HepG2 (cell line): ENCODE data around the gene YIF1B. TPM values are rescaled to one million over a fixed set of nuclear protein-coding genes. Genes with fewer than 3 reads are reported as not detected.

ENCODE experiments used
- BHLHE40 ChIP-seq: IDR thresholded peaks from 2 replicates; pipeline ENCODE4 v1.6.1; 2011; ENCODE audit warnings: low read length, improper control_type of control experiment
- CBX2 ChIP-seq, 2 experiments: fragments of 200-600 bp in 1 of 2; sonication (generic); formaldehyde crosslinking in 1 of 2; IDR thresholded peaks; 2 replicates each; pipeline versions ENCODE4 v1.7.0 to v1.8.1; 2018 to 2022; ENCODE audit warnings: low read depth in 2 of 2, low read length in 1 of 2, mild to moderate bottlenecking in 1 of 2, missing genetic modification reagents in 1 of 2
- CREM ChIP-seq, 2 experiments: sonication (generic) in 1 of 2; formaldehyde crosslinking in 1 of 2; IDR thresholded peaks; 2 replicates each; pipeline versions ENCODE4 v1.4.0 to v1.6.1; 2016 to 2020; ENCODE audit warnings: antibody characterized with exemption in 1 of 2, mild to moderate bottlenecking in 1 of 2, missing genetic modification reagents in 1 of 2
- KAT7 ChIP-seq: IDR thresholded peaks from 2 replicates; pipeline ENCODE4 v1.6.1; 2018; ENCODE audit warnings: borderline replicate concordance, missing compliant biosample characterization
- MEIS1 ChIP-seq: sonication (generic); formaldehyde crosslinking; IDR thresholded peaks from 2 replicates; pipeline ENCODE4 v1.9.0; 2021; ENCODE audit warnings: mild to moderate bottlenecking, missing genetic modification reagents, moderate library complexity, borderline replicate concordance
- MYC ChIP-seq: sonication (generic); formaldehyde crosslinking; IDR thresholded peaks from 2 replicates; pipeline ENCODE4 v1.9.0; 2021; ENCODE audit warnings: missing genetic modification reagents, borderline replicate concordance
- PHF5A ChIP-seq: IDR thresholded peaks from one replicate; pipeline ENCODE4 v1.6.1; 2018; ENCODE audit warnings: low read depth, missing genetic modification reagents; ENCODE audit not compliant: unreplicated experiment
- ZNF138 ChIP-seq: sonication (generic); formaldehyde crosslinking; IDR thresholded peaks from 2 replicates; pipeline ENCODE4 v1.5.0; 2020; ENCODE audit warnings: mild to moderate bottlenecking, low read depth, missing genetic modification reagents
- ZNF367 ChIP-seq: sonication (generic); formaldehyde crosslinking; IDR thresholded peaks from 2 replicates; pipeline ENCODE4 v1.4.0; 2020; ENCODE audit warnings: missing genetic modification reagents, borderline replicate concordance
- ZNF777 ChIP-seq: sonication (generic); formaldehyde crosslinking; IDR thresholded peaks from 2 replicates; pipeline ENCODE4 v1.4.0; 2020; ENCODE audit warnings: missing genetic modification reagents
- ZNF780A ChIP-seq: sonication (generic); formaldehyde crosslinking; IDR thresholded peaks from 2 replicates; pipeline ENCODE4 v1.8.0; 2022; ENCODE audit warnings: mild to moderate bottlenecking, missing genetic modification reagents, moderate library complexity
- polyA plus RNA-seq, 8 experiments: library from polyadenylated mRNA; depleted of rRNA in 3 of 8; stranded (reverse) in 7 of 8; unstranded in 1 of 8; fragments of >200 nt; fragmentation: Illumina TruSeq in 4 of 8; extraction: Trizol in 4 of 8; gene quantifications; 2 replicates each; pipeline versions ENCODE4 v1.2.1 to v1.2.3, GENCODE V29; 2011 to 2016; ENCODE audit warnings: low read depth in 4 of 8, missing spikeins in 1 of 8, mixed read lengths in 1 of 8; ENCODE audit not compliant: insufficient read depth in 1 of 8
- total RNA-seq, 5 experiments: library from RNA; depleted of rRNA; stranded (reverse); fragments of >200 nt; fragmentation: Illumina TruSeq; extraction: Trizol; gene quantifications; 2 replicates each; pipeline ENCODE4 v1.2.3, GENCODE V29; 2016; ENCODE audit warnings: low read depth in 1 of 5
- TF ChIP-seq, protein P1 (sequence below): IDR thresholded peaks from 2 replicates; pipeline ENCODE4 v1.6.1; 2016; ENCODE audit warnings: low read depth
- TF ChIP-seq, protein P2 (sequence below): IDR thresholded peaks from 2 replicates; pipeline ENCODE4 v1.6.1; 2016; ENCODE audit warnings: mild to moderate bottlenecking, missing biosample characterization, missing genetic modification reagents
- TF ChIP-seq, protein P3 (sequence below): sonication (generic); formaldehyde crosslinking; IDR thresholded peaks from 2 replicates; pipeline ENCODE4 v1.4.0; 2020; ENCODE audit warnings: mild to moderate bottlenecking, missing genetic modification reagents
- TF ChIP-seq, protein P4 (sequence below), 2 experiments: fragments of 450-650 bp in 1 of 2; sonication (generic) in 1 of 2; formaldehyde crosslinking; IDR thresholded peaks; 2 replicates each; pipeline versions ENCODE4 v1.5.0 to v1.8.0; 2020 to 2022; ENCODE audit warnings: mild to moderate bottlenecking in 1 of 2, missing genetic modification reagents in 1 of 2
- TF ChIP-seq, protein P5 (sequence below), 2 experiments: sonication (generic) in 1 of 2; formaldehyde crosslinking in 1 of 2; IDR thresholded peaks; 2 replicates each; pipeline versions ENCODE4 v1.4.0 to v1.6.1; 2018 to 2020; ENCODE audit warnings: missing genetic modification reagents in 2 of 2, borderline replicate concordance in 1 of 2, low read depth in 1 of 2, mild to moderate bottlenecking in 1 of 2, missing biosample characterization in 1 of 2
- TF ChIP-seq, protein P6 (sequence below): sonication (generic); formaldehyde crosslinking; IDR thresholded peaks from 2 replicates; pipeline ENCODE4 v1.9.0; 2021; ENCODE audit warnings: mild to moderate bottlenecking, missing genetic modification reagents

Gene YIF1B
- total and polyA plus RNA-seq, 2 of the 13 experiments (the other 11 are each of a cell fraction or from before 2014, with no cell fraction given), result 41.4 to 85.2 TPM

DNA sequence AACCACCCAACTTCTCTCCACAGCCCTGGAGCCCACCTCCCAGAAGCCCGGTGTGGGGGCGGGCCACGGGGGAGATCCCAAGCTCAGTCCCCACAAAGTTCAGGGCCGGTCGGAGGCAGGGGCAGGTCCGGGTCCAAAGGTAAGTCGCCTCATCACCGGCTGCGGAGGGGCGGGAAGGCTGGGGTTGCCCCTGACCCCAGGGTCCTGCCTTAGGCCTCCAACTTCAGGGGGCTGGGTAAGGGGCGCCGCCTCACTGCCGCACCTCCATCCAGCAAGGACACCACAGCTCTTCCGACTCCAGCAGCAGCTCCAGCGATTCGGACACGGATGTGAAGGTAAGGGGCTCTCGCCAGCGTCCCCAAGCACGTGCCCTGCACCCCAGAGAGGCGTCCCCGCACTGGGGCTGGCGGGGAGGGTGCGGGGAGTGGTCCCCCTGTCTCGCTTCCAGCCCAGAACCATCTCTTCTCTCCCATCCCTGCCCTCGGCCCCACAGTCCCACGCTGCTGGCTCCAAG is 11.3 kb downstream of the YIF1B start (continued):
- TF ChIP-seq MEIS1 (CRISPR knock-in tag) (no peak), ZNF777 (CRISPR knock-in tag) (no peak), PHF5A (CRISPR knock-in tag) (no peak), CREM (IDR thresholded peaks at IDR 0.05) (no peak), CREM (CRISPR knock-in tag; IDR thresholded peaks at IDR 0.05) (no peak), CBX2 (IDR thresholded peaks at IDR 0.05; ENCODE audit: low read depth, low read length) (no peak), CBX2 (CRISPR knock-in tag; IDR thresholded peaks at IDR 0.05; ENCODE audit: low read depth) (no peak), ZNF367 (no peak), ZNF138 (CRISPR knock-in tag) (no peak), KAT7 (CRISPR knock-in tag) (no peak), BHLHE40 (no peak; the same call in 1 of the 2 replicates), ZNF780A (CRISPR knock-in tag) (no peak), MYC (CRISPR knock-in tag) (no peak)
- TF ChIP-seq, protein P1, sequence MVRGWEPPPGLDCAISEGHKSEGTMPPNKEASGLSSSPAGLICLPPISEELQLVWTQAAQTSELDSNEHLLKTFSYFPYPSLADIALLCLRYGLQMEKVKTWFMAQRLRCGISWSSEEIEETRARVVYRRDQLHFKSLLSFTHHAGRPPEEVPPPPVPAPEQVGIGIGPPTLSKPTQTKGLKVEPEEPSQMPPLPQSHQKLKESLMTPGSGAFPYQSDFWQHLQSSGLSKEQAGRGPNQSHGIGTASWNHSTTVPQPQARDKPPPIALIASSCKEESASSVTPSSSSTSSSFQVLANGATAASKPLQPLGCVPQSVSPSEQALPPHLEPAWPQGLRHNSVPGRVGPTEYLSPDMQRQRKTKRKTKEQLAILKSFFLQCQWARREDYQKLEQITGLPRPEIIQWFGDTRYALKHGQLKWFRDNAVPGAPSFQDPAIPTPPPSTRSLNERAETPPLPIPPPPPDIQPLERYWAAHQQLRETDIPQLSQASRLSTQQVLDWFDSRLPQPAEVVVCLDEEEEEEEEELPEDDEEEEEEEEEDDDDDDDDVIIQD (CRISPR knock-in tag), result no peak
- TF ChIP-seq, protein P2, sequence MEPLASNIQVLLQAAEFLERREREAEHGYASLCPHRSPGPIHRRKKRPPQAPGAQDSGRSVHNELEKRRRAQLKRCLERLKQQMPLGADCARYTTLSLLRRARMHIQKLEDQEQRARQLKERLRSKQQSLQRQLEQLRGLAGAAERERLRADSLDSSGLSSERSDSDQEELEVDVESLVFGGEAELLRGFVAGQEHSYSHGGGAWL (CRISPR knock-in tag), result no peak
- TF ChIP-seq, protein P3, sequence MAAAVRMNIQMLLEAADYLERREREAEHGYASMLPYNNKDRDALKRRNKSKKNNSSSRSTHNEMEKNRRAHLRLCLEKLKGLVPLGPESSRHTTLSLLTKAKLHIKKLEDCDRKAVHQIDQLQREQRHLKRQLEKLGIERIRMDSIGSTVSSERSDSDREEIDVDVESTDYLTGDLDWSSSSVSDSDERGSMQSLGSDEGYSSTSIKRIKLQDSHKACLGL (CRISPR knock-in tag), result no peak
- TF ChIP-seq, protein P4, sequence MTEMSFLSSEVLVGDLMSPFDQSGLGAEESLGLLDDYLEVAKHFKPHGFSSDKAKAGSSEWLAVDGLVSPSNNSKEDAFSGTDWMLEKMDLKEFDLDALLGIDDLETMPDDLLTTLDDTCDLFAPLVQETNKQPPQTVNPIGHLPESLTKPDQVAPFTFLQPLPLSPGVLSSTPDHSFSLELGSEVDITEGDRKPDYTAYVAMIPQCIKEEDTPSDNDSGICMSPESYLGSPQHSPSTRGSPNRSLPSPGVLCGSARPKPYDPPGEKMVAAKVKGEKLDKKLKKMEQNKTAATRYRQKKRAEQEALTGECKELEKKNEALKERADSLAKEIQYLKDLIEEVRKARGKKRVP (CRISPR knock-in tag; IDR thresholded peaks at IDR 0.05), result no peak
- TF ChIP-seq, protein P5, sequence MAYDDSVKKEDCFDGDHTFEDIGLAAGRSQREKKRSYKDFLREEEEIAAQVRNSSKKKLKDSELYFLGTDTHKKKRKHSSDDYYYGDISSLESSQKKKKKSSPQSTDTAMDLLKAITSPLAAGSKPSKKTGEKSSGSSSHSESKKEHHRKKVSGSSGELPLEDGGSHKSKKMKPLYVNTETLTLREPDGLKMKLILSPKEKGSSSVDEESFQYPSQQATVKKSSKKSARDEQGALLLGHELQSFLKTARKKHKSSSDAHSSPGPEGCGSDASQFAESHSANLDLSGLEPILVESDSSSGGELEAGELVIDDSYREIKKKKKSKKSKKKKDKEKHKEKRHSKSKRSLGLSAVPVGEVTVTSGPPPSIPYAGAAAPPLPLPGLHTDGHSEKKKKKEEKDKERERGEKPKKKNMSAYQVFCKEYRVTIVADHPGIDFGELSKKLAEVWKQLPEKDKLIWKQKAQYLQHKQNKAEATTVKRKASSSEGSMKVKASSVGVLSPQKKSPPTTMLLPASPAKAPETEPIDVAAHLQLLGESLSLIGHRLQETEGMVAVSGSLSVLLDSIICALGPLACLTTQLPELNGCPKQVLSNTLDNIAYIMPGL (CRISPR knock-in tag; IDR thresholded peaks at IDR 0.05; ENCODE audit: borderline replicate concordance in 1 of 2, low read depth in 1 of 2), result no peak
- TF ChIP-seq, protein P6, sequence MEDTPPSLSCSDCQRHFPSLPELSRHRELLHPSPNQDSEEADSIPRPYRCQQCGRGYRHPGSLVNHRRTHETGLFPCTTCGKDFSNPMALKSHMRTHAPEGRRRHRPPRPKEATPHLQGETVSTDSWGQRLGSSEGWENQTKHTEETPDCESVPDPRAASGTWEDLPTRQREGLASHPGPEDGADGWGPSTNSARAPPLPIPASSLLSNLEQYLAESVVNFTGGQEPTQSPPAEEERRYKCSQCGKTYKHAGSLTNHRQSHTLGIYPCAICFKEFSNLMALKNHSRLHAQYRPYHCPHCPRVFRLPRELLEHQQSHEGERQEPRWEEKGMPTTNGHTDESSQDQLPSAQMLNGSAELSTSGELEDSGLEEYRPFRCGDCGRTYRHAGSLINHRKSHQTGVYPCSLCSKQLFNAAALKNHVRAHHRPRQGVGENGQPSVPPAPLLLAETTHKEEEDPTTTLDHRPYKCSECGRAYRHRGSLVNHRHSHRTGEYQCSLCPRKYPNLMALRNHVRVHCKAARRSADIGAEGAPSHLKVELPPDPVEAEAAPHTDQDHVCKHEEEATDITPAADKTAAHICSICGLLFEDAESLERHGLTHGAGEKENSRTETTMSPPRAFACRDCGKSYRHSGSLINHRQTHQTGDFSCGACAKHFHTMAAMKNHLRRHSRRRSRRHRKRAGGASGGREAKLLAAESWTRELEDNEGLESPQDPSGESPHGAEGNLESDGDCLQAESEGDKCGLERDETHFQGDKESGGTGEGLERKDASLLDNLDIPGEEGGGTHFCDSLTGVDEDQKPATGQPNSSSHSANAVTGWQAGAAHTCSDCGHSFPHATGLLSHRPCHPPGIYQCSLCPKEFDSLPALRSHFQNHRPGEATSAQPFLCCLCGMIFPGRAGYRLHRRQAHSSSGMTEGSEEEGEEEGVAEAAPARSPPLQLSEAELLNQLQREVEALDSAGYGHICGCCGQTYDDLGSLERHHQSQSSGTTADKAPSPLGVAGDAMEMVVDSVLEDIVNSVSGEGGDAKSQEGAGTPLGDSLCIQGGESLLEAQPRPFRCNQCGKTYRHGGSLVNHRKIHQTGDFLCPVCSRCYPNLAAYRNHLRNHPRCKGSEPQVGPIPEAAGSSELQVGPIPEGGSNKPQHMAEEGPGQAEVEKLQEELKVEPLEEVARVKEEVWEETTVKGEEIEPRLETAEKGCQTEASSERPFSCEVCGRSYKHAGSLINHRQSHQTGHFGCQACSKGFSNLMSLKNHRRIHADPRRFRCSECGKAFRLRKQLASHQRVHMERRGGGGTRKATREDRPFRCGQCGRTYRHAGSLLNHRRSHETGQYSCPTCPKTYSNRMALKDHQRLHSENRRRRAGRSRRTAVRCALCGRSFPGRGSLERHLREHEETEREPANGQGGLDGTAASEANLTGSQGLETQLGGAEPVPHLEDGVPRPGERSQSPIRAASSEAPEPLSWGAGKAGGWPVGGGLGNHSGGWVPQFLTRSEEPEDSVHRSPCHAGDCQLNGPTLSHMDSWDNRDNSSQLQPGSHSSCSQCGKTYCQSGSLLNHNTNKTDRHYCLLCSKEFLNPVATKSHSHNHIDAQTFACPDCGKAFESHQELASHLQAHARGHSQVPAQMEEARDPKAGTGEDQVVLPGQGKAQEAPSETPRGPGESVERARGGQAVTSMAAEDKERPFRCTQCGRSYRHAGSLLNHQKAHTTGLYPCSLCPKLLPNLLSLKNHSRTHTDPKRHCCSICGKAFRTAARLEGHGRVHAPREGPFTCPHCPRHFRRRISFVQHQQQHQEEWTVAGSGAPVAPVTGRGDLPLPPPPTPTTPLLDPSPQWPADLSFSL (CRISPR knock-in tag), result no peak
